Superior temporal gyrus (tissue), 1 donor: Measurements from ENCODE around the gene LYRM7.
"Not testable (repeated sequence)": the region's sequence is repeated elsewhere in the genome, so short reads cannot be mapped to it uniquely, and the experiment has no call there.

Experiments
- DNase-seq: peaks from one replicate; pipeline ENCODE4 v3.0.0-alpha.2; 2016; ENCODE audit errors: extremely low spot score

The LYRM7 gene

GRCh38 chr5:131221008-131221703, 50.4 kb downstream of the LYRM7 start:
- no peak for DNase-seq

GRCh38 chr5:131221888-131222287, 51.1 kb downstream of the LYRM7 start:
- DNase-seq: peak; percentile 74

GRCh38 chr5:131222731-131223130, 52.0 kb downstream of the LYRM7 start:
- no peak for DNase-seq

- no peak for DNase-seq
These were observed 53.1 kb downstream of the LYRM7 start for GRCh38 chr5:131223751-131224386.

- no peak for DNase-seq
These were observed 53.9 kb downstream of the LYRM7 start for GRCh38 chr5:131224387-131225201.

- no peak for DNase-seq
These were observed 54.7 kb downstream of the LYRM7 start for GRCh38 chr5:131225282-131225974.

- DNase-seq: no peak
These were observed 56.2 kb downstream of the LYRM7 start for GRCh38 chr5:131226899-131227298.

GRCh38 chr5:131228646-131229045, 57.9 kb downstream of the LYRM7 start:
- DNase-seq: no peak

- DNase-seq: no peak
These were observed 58.9 kb downstream of the LYRM7 start for GRCh38 chr5:131229623-131230022.

- peak; percentile 81 for DNase-seq
These were observed 59.7 kb downstream of the LYRM7 start for GRCh38 chr5:131230406-131230805.

GRCh38 chr5:131239686-131240085, 68.9 kb downstream of the LYRM7 start:
- DNase-seq: no peak

GRCh38 chr5:131242728-131243255, 72.0 kb downstream of the LYRM7 start:
- DNase-seq: no peak

- DNase-seq: no peak
These were observed 74.6 kb downstream of the LYRM7 start for GRCh38 chr5:131245312-131245711.

GRCh38 chr5:131245948-131246347, 75.2 kb downstream of the LYRM7 start:
- DNase-seq: no peak

GRCh38 chr5:131246504-131246903, 75.8 kb downstream of the LYRM7 start:
- DNase-seq: no peak

GRCh38 chr5:131250751-131251475, 80.2 kb downstream of the LYRM7 start:
- DNase-seq: no peak

- no peak for DNase-seq
These were observed 82.1 kb downstream of the LYRM7 start for GRCh38 chr5:131252824-131253171.

- not testable (repeated sequence) for DNase-seq
These were observed 83.3 kb downstream of the LYRM7 start for GRCh38 chr5:131254025-131254424.

GRCh38 chr5:131254741-131255140, 84.0 kb downstream of the LYRM7 start:
- no peak for DNase-seq
